ENCODE measurements around the gene WWOX. TPM values are rescaled to one million over a fixed set of nuclear protein-coding genes. Genes with fewer than 3 reads are reported as not detected.

WWOX gene
- total and polyA plus RNA-seq, 2 experiments from 2014 or later, result 22.1 to 123 TPM

DNA sequence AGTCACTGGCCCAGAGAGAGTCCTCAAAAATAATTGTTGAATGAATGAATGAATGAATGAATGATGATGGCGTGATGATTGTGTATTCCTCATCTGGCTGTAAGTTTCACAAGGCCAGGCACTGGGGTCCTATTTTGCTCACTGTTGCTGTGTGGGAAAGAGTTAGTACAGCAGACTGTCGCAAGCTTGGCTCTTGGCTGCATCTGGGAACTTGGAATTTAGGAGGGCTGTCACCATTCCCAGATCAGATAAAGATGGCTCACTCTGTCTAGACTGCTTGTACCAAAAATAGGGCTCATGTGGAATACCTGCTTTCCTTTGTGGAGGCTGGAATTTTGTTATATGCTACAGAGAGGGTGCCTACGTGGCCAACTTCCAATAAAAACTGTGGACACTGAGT, 530.6 kb downstream of the WWOX start:
- H3K36me3 ChIP-seq, result no peaks in the 10 kb centered on the region
- TF ChIP-seq, protein P1, sequence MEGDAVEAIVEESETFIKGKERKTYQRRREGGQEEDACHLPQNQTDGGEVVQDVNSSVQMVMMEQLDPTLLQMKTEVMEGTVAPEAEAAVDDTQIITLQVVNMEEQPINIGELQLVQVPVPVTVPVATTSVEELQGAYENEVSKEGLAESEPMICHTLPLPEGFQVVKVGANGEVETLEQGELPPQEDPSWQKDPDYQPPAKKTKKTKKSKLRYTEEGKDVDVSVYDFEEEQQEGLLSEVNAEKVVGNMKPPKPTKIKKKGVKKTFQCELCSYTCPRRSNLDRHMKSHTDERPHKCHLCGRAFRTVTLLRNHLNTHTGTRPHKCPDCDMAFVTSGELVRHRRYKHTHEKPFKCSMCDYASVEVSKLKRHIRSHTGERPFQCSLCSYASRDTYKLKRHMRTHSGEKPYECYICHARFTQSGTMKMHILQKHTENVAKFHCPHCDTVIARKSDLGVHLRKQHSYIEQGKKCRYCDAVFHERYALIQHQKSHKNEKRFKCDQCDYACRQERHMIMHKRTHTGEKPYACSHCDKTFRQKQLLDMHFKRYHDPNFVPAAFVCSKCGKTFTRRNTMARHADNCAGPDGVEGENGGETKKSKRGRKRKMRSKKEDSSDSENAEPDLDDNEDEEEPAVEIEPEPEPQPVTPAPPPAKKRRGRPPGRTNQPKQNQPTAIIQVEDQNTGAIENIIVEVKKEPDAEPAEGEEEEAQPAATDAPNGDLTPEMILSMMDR (IDR thresholded peaks at IDR 0.05; ENCODE audit: low read depth, low read length), result no peak

GRCh38 chr16:78633551-78633950, 534.1 kb downstream of the WWOX start:
- peaks cover 4% of the 10 kb centered on the region for H3K9me3 ChIP-seq (ENCODE audit: low read depth)
- H3K27ac ChIP-seq, result no peak overlapping the region
- no peaks in the 10 kb centered on the region for H3K36me3 ChIP-seq
- H3K4me1 ChIP-seq (ENCODE audit: low read depth), result peaks cover under 1% of the 10 kb centered on the region
- DNase-seq (ENCODE audit: low read depth in 1 of 2, low spot score in 1 of 2), result no peak
- no peaks in the 10 kb centered on the region for H3K27me3 ChIP-seq
- TF ChIP-seq, protein P1 (IDR thresholded peaks at IDR 0.05; ENCODE audit: low read depth, low read length), result no peak
- no peak overlapping the region for H3K4me3 ChIP-seq

More for the DNA sequence above, 530.6 kb downstream of the WWOX start:
- no peak overlapping the region for H3K4me3 ChIP-seq
- H3K9me3 ChIP-seq (ENCODE audit: low read depth), result peaks cover 4% of the 10 kb centered on the region
- no peaks in the 10 kb centered on the region for H3K27me3 ChIP-seq
- H3K27ac ChIP-seq, result no peak overlapping the region
- H3K4me1 ChIP-seq (ENCODE audit: low read depth), result no peaks in the 10 kb centered on the region
- no peak for DNase-seq (ENCODE audit: low read depth in 1 of 2, low spot score in 1 of 2)

DNA sequence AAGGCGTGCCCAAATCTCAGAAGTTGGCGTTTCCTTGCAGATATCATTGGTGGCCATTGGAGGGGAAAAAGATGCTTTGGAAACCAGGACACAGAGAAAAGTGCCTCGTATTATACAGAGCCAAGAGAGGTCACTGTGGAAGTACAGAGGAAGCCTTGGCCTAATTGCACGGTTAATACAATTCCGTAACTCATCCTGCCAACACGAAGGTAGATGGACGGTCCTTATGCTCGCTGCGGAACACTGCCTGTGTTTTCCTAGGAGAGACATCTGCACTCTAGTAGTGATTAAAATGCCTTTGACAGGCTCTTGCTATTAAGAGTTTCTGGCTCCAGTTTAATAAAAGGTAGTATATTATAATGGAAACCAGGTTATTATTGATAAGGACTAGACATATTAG, 536.4 kb downstream of the WWOX start:
- H3K9me3 ChIP-seq (ENCODE audit: low read depth), result no peaks in the 10 kb centered on the region
- TF ChIP-seq, protein P1 (IDR thresholded peaks at IDR 0.05; ENCODE audit: low read depth, low read length), result no peak
- no peak overlapping the region for H3K27ac ChIP-seq
- H3K27me3 ChIP-seq, result no peaks in the 10 kb centered on the region
- H3K4me3 ChIP-seq, result no peak overlapping the region
- peaks cover 4% of the 10 kb centered on the region for H3K4me1 ChIP-seq (ENCODE audit: low read depth)
- no peaks in the 10 kb centered on the region for H3K36me3 ChIP-seq
- DNase-seq (ENCODE audit: low read depth in 1 of 2, low spot score in 1 of 2), result no peak

DNA sequence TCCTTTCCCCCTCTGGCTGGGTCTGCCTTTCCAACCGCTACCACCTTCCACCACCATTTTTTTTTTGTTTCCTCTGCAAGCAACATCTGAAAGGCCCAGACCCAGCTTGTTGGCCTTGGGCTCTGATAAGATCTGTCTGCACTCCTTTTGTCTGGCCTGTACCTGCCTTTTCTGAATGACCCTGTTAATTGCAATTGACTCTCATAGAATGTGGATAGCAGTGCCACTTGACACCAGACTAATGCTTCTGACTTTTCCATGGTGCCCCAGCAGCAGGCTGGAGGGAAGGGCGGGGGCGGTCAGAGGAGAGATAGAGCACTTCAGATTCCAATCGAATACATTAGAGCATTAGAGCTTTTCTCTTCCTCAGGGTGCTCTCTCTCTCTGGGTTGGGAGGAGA, 538.9 kb downstream of the WWOX start:
- no peaks in the 10 kb centered on the region for H3K9me3 ChIP-seq (ENCODE audit: low read depth)
- no peaks in the 10 kb centered on the region for H3K36me3 ChIP-seq
- TF ChIP-seq, protein P1 (IDR thresholded peaks at IDR 0.05; ENCODE audit: low read depth, low read length), result no peak
- DNase-seq (ENCODE audit: low read depth in 1 of 2, low spot score in 1 of 2), result peak in 1 of 2 donors; percentile 65
- no peaks in the 10 kb centered on the region for H3K27me3 ChIP-seq
- peaks cover 4% of the 10 kb centered on the region for H3K4me1 ChIP-seq (ENCODE audit: low read depth)
- H3K4me3 ChIP-seq, result no peak overlapping the region
- no peak overlapping the region for H3K27ac ChIP-seq

GRCh38 chr16:78639775-78640174, 540.3 kb downstream of the WWOX start:
- no peaks in the 10 kb centered on the region for H3K36me3 ChIP-seq
- DNase-seq (ENCODE audit: low read depth in 1 of 2, low spot score in 1 of 2), result no peak
- no peak overlapping the region for H3K4me3 ChIP-seq
- no peaks in the 10 kb centered on the region for H3K9me3 ChIP-seq (ENCODE audit: low read depth)
- TF ChIP-seq, protein P1 (IDR thresholded peaks at IDR 0.05; ENCODE audit: low read depth, low read length), result no peak
- no peak overlapping the region for H3K27ac ChIP-seq
- H3K4me1 ChIP-seq (ENCODE audit: low read depth), result peaks cover 4% of the 10 kb centered on the region
- no peaks in the 10 kb centered on the region for H3K27me3 ChIP-seq

DNA sequence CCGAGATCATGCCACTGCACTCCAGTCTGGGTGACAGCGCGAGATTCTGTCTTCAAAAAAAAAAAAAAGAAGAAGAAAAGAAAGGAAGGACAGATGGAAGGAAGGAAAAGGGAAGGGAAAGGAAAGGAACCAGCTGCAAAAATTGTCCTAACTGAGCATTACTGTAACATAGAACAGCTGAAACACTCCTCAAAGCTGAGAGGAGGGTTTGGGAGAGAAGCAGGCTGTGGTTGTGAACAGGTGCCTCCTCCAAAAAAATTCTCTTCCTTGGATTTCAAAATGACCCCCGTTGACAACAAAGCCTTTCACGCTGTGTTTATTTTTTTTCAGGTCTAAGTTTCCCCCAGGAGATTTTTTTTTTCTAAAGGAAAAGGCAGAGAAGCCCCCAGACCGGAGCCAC, 541.4 kb downstream of the WWOX start:
- Histone ChIP-seq H3K36me3 (no peaks in the 10 kb centered on the region), H3K27ac (no peak overlapping the region), H3K27me3 (no peaks in the 10 kb centered on the region), H3K4me1 (ENCODE audit: low read depth) (peaks cover 4% of the 10 kb centered on the region), H3K4me3 (no peak overlapping the region), H3K9me3 (ENCODE audit: low read depth) (no peaks in the 10 kb centered on the region)
- no peak for DNase-seq (ENCODE audit: low read depth in 1 of 2, low spot score in 1 of 2)
- TF ChIP-seq, protein P1 (IDR thresholded peaks at IDR 0.05; ENCODE audit: low read depth, low read length), result no peak
